PC-9 (cell line): ENCODE results near the gene MVB12B.

Experiments
- CTCF ChIP-seq: fragments of 200-600 bp; sonication (generic); conservative IDR thresholded peaks from 2 replicates; pipeline ENCODE4 v1.6.1; 2017; ENCODE audit warnings: mixed run types, antibody characterized with exemption, mild to moderate bottlenecking, moderate library complexity
- EZH2 ChIP-seq: fragments of 200-600 bp; sonication (generic); IDR thresholded peaks from 2 replicates; pipeline ENCODE4 v1.8.0; 2017; ENCODE audit warnings: antibody characterized with exemption, low read depth

- no peak for TF ChIP-seq CTCF
- no peak for TF ChIP-seq EZH2
Observed at GRCh38 chr9:126343271-126343700, 16.7 kb downstream of the MVB12B start.
